ENCODE results near the gene ADGRG1.
"Not testable (repeated sequence)": the region's sequence is repeated elsewhere in the genome, so short reads cannot be mapped to it uniquely, and the experiment has no call there.

ADGRG1 gene

DNA sequence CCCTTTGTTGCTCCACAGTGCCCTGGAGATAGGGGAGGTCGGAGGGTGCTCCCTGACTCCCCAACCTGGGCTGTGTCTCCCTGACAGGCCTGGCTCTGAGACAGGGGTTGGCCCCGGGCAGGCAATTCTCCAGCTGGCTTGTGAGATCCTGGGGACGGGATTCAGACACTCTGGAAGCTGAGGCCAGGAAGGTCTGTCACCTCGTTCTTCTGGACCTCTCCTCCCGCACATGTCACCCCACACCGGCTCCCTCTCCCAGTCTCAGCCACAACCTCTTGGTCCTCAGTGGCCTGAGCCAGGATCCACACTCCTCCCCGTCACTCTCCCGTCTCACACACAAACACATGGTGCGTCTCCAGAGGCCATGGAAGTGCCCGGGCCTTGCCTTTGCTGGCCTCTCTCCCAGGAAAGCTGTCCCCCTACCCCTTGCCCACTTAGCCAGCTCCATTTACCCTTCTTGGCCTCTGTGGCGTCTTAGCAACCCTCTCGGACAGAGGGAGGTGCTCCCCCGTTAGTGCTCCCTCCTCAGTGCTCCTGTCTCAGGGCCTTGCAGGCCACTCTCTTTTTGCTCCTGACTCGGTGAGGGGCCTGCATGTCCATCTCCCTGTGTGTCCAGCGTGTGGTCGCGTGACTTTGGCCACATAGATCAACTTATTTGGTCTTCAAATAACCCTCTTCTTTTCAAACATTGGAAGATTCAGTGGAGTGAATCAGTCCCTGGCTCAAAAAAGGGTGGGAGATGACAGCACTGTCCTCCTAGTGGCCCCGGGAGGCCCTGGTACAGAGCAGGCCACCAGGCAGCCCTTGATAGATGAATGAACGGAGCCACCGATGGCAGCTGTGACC is 40.4 kb downstream of the ADGRG1 start:
- no peak for FAIRE-seq

- no peak for FAIRE-seq
Observed at GRCh38 chr16:57669476-57670162, 41.2 kb downstream of the ADGRG1 start.

GRCh38 chr16:57670196-57670595 is 41.8 kb downstream of the ADGRG1 start:
- FAIRE-seq = no peak

DNA sequence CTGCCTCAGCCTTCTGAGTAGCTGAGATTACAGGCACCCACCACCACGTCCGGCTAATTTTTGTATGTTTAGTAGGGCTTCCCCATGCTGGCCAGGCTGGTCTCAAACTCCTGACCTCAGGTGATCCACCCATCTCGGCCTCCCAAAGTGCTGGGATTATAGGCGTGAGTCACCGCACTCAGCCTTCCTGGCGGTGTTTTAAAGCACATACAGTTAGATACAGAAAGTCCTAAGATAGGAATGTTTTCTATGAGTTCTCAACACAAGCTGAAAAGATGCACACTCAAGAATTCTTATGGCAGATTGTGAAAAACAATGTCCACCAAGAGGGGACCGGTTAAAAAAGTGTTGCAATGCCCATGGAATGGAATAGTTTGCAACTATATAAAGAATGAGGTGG is 43.0 kb downstream of the ADGRG1 start:
- not testable (repeated sequence) for FAIRE-seq

DNA sequence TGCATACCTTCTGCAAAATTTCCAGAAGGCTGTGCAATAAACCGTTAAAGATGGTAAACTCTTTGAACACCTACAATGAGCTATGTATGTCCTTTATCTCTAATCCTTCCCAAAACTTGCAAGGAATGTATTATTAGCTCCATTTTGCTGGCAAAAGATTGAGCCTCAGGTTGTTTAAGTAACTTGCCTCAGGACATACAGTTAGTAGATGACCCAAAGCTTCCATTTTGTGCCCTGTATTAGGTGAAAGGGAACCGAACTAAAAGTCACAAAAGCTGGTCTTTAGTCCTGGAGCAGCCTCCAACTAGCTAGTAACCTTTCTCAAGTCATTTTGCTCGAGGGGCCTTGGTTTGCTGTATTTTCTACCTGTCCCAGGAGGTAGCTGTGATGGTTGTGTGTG is 44.0 kb downstream of the ADGRG1 start:
- FAIRE-seq = no peak

DNA sequence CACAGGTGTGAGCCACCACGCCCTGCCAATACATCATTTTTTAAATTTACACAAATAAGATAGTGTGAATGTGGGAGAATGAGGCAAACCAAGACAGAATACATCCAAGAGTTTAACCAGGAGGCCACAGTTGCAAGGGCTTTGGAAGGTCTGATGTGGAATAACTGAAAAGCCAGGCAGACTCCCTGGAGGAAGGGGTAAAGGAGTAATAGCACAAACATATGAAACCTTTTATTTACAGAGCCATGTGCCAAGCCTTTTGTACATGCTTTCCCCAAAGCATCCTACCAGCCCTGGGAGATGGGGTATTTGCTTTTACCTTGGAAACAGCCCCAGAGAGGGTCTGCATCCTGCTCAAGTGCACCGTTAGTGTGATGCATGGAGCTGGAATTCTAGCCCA is 44.4 kb downstream of the ADGRG1 start:
- FAIRE-seq = no peak

GRCh38 chr16:57675741-57676551 is 47.5 kb downstream of the ADGRG1 start:
- no peak for FAIRE-seq

DNA sequence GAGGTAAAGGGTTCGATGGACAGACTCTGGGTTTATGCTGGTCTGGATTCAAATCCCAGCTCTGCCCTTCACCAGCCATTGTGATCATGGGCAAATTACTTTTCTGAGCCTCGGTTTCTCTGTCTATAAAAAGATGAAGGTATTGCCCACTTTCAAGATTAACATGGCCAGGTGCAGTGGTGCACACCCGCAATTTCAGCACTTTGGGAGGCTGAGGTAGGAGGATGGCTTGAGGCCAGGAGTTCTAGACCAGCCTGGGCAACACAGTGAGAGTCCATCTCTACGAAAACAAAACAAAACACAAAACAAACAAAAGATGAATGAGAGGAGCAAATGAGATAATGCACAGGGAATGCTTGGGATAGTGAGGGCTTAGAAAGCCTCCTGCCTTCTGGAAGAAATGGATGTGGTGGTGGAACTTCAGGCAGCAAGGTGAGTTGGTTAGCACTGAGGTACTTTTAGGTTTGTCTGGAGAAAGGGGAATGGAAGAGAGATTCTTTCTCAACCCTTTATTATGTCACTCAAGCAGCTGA is 48.2 kb downstream of the ADGRG1 start:
- FAIRE-seq = no peak

DNA sequence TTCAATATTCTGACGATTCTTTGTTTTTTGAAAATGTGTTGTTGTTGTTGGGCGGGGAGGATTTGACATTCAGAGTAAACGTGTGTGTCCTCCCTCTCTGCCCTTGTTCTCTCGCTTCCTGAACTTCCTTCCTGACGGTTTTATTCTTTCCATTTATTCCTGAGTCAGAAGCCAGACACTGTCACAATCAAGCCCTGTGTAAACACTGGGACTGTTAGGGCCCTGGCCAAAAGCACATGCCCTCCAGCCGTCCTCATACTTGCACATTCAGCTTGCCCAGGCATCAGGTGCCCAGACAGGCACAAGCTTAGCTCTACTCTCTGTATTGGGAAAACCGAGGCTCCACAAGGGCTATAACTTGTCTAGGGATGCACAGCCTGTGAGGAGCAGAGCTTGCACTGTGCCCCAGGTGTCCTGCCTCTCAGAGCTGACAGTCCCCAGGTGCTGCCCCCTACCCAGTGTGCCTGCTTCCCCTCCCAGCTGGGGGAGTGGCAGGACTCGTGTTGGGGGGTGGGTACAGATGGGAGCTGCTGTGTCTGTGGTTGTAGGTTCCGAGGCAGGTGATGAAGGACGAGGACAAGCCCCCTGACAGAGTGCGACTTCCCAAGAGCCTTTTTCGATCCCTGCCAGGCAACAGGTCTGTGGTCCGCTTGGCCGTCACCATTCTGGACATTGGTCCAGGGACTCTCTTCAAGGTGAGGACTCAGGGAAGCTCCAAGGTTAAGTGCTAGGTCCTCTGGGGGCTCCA is 49.4 kb downstream of the ADGRG1 start:
- no peak for FAIRE-seq

GRCh38 chr16:57679016-57679415 is 50.6 kb downstream of the ADGRG1 start:
- no peak for FAIRE-seq

DNA sequence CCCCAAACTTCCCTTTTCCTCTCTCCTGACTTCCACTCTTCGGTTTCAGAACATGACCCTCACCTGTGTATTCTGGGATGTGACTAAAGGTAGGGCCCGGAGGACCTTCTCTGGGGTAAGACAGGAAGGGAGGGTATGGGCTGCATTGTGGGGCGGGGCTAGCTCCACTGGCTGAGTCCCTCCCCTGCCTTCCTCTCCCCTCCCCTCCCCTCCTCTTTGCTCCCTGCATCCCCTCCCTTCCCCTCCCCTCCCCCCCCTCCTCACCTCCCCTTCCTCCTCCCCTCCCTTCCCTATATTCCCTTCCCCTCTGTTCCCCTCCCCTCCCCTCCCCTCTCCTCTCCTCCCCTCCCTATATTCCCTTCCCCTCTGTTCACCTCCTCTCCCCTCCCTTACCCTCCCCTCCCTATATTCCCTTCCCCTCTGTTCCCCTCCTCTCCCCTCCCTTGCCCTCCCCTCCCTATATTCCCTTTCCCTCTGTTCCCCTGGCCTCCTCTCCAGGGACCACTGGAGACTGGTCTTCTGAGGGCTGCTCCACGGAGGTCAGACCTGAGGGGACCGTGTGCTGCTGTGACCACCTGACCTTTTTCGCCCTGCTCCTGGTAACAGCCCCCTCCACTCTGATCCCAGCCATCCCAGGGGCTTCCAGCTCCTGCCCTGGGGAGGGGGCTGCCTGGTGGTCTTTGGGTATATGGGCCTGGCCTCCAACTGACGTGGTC is 51.5 kb downstream of the ADGRG1 start:
- FAIRE-seq = no peak

DNA sequence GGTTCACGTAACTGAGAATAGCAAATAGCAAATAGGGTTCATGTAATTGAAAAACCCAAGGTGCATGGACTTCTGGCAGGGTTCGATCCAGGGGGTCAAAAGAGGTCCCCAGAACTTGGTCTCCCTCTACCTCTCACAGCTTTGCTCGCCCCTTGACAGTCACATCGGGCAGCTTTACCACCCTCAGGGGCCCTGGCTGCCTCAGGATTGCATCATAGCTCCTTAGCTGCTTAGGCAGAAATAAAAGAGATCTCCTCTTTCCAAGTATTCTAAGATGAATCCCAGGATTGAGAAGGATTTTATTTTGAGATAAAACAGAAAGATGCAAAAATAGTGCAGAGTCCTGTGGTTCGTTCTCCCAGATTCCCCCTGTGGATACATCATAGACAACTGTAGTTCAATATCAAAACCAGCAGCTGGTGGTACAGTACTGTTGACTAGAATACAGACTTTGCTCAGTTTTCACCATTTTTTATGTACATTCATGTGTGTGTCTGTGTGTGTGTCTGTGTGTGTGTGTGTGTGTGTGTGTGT is 52.5 kb downstream of the ADGRG1 start:
- FAIRE-seq = no peak

GRCh38 chr16:57681950-57682728 is 53.7 kb downstream of the ADGRG1 start:
- FAIRE-seq = no peak

DNA sequence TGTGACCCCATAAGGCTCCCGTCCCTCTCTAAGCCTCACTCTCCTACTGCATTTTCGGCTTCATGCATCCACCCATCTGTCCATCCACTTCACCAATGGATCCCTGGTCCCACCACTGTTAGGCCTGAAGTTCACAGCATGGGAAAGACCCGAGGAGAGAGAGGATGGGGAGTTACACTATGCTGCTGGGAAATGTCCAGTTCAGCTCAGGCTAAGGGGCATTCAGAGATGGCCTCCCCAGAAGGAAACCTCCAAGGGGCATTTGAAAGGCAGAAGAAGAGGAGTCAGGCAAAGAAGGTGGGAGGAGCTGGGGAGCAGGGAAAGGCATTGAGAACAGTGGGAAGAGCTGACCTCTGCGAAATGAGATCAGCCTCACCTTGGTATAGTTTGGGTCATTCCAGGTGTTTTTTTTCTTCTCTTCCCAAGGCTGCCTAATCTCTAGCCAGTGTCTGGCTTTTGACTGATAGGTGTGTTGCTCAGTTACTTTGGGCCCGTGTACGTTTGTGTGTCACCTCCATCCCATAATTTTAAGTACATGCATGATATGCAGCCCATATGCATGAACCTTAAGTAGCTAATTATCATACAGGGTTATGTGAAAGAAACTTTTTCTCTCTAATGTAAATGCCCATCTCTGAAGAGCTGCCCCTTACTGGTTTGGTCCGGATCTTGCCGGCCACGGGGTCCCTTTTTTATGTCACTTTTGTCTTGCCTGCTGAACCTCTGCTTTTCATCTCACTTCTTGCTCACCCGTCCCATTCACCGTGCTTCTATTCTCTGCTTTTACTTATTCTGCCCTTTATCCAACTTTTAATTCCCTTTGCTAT is 54.6 kb downstream of the ADGRG1 start:
- no peak for FAIRE-seq

DNA sequence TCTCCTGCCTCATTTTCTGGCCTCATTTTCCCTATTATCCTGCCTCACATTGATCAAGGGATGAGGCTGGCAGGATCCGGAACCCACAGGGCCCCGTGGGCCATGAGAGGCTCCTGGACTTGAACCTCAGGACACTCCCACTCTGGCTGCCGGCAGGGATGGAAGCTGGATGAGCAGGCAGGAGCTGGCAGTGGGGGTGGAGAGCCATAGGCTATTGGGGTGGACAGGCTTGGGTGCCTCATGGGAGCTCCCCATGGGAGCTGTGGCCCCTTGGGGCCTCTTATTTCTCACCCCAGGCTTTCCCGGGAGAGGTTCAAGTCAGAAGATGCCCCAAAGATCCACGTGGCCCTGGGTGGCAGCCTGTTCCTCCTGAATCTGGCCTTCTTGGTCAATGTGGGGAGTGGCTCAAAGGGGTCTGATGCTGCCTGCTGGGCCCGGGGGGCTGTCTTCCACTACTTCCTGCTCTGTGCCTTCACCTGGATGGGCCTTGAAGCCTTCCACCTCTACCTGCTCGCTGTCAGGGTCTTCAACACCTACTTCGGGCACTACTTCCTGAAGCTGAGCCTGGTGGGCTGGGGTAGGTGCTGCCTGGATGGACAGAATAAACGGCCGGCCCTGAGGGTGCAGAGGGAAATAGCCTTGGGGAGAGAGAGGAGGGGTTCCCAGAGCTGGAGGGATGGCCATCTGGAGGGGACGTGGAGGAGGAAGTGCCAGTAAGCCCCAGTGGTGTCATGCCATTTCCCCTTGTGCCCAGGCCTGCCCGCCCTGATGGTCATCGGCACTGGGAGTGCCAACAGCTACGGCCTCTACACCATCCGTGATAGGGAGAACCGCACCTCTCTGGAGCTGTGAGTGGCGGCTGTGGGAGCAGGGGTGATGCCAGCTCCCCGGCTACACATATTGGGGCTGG is 55.5 kb downstream of the ADGRG1 start:
- no peak for FAIRE-seq

- no peak for FAIRE-seq
Observed at GRCh38 chr16:57684626-57685358, 56.4 kb downstream of the ADGRG1 start.

DNA sequence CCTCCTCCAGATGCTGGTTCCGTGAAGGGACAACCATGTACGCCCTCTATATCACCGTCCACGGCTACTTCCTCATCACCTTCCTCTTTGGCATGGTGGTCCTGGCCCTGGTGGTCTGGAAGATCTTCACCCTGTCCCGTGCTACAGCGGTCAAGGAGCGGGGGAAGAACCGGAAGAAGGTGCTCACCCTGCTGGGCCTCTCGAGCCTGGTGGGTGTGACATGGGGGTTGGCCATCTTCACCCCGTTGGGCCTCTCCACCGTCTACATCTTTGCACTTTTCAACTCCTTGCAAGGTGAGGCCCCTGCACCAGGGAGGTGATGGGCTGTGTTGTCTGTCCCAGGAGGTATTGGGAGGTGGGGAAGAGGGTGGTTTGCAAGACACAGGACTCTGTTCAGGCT is 57.2 kb downstream of the ADGRG1 start:
- FAIRE-seq = no peak

DNA sequence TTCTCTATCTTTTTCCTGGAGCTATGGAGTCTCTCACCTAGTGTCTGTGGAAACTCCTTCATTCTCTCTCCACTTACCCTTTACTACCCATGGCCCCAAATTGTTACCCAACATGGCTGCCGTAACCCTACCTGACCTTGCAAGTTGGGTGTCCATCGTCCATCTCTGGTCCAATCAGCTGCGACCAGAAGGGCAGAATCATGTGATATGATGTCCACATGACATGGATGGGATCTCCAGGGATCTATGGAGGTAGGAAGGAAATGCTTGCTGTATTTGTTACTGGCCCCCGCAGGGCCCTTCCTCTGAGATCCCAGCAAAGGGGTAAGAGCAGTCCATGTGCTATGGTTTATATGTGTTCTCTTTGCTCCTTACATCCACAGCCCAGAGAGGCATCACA is 58.1 kb downstream of the ADGRG1 start:
- no peak for FAIRE-seq
